Right lobe of liver (tissue), 6 donors: ENCODE results near the gene SGTA. TPM values are rescaled to one million over a fixed set of nuclear protein-coding genes. Genes with fewer than 3 reads are reported as not detected.

Experiments used
- ATAC-seq, 4 donors: fragments of 200-7000 bp; cut with Tn5 transposase; one replicate each; pipeline ENCODE4 v1.9.1; 2020; ENCODE audit warnings: mild to moderate bottlenecking in 4 of 4, moderate library complexity in 4 of 4
- DNase-seq, 3 donors: peaks; one replicate each; pipeline ENCODE4 v3.0.0-alpha.2; 2020
- H3K27ac ChIP-seq, 3 donors: fragments of 200-600 bp; one replicate each; pipeline ENCODE4 v1.8.0; 2022
- H3K27me3 ChIP-seq, 2 donors: fragments of 200-600 bp; one replicate each; pipeline ENCODE4 v1.8.0; 2022
- H3K36me3 ChIP-seq, 4 donors: fragments of 200-600 bp; sonication (generic) in 1 of 4; one replicate each; pipeline versions ENCODE4 v1.5.1 to v1.8.0; 2017 to 2022; ENCODE audit warnings: control low read depth in 1 of 4
- H3K4me1 ChIP-seq, 4 donors: fragments of 200-600 bp; sonication (generic) in 1 of 4; one replicate each; pipeline versions ENCODE4 v1.5.1 to v1.8.0; 2017 to 2022; ENCODE audit warnings: control low read depth in 1 of 4
- H3K4me3 ChIP-seq, 3 donors: fragments of 200-600 bp; one replicate each; pipeline ENCODE4 v1.8.0; 2022
- H3K9me3 ChIP-seq, 4 donors: fragments of 200-600 bp; sonication (generic) in 1 of 4; one replicate each; pipeline versions ENCODE4 v1.5.1 to v1.8.0; 2017 to 2022; ENCODE audit warnings: control low read depth in 1 of 4
- CTCF ChIP-seq, 4 donors: fragments of 200-600 bp in 3 of 4; fragments of 450-650 bp in 1 of 4; IDR thresholded peaks; one replicate each; pipeline versions ENCODE4 v1.5.1 to v1.8.0; 2016 to 2022; ENCODE audit warnings: antibody characterized with exemption in 4 of 4, mild to moderate bottlenecking in 2 of 4
- POLR2A ChIP-seq: fragments of 450-650 bp; IDR thresholded peaks from one replicate; pipeline ENCODE4 v1.6.1; 2017; ENCODE audit warnings: antibody characterized with exemption, mild to moderate bottlenecking
- WGBS: methylation state at CpG from one replicate; pipeline ENCODE4 v1.1.6; 2018; ENCODE audit warnings: low coverage, low lambda C conversion rate; ENCODE audit not compliant: insufficient coverage; ENCODE audit errors: missing lambda C conversion rate; 5-methylcytosine and 5-hydroxymethylcytosine counted together
- intact Hi-C, 2 donors: fragments of 100-400 bp; cut with DNase I; formaldehyde crosslinking; loops; one replicate each; pipeline versions ENCODE4 v1.11.2 to v1.14.1; 2022
- total RNA-seq, 6 experiments: library from RNA; depleted of rRNA in 2 of 6; stranded (reverse); fragments of >200 nt in 2 of 6; fragmentation: NEBNext Ultra II Directional in 3 of 6; extraction: Animal tissue kit (Norgen Biotek cat#: 25700) in 3 of 6; gene quantifications; one replicate each; pipeline versions ENCODE4 v1.1.0 to v1.2.4, GENCODE V29; 2016 to 2023
- donor health status: DM: no; HTN: yes; CAD: no.
- donor health status: DM: no; HTN: no; CAD: no.
- donor health status: DM: no; HTN: no; CAD: no.
- donor health status: DM: no; HTN: yes; CAD: no.
- donor health status: DM: no; HTN: yes; CAD: no.

The SGTA gene
- total RNA-seq, 6 experiments from 2014 or later, result 21.5 to 41.7 (median 23.7) TPM

GRCh38 chr19:2722541-2723344, 60.3 kb downstream of the SGTA start:
- intact Hi-C loops, result no loop called here
- Histone ChIP-seq H3K27me3 (peaks cover 0 to 8% of the 10 kb centered on the region in 2 donors), H3K36me3 (no peaks in the 10 kb centered on the region), H3K27ac (no peak overlapping the region), H3K9me3 (no peaks in the 10 kb centered on the region), H3K4me1 (no peaks in the 10 kb centered on the region), H3K4me3 (no peak overlapping the region)
- 39% methylated on average over 6 of the region's 28 CpGs for WGBS
- no peak for DNase-seq
- TF ChIP-seq CTCF (IDR thresholded peaks at IDR 0.05), result no peak
- peak in 1 of 4 donors; percentile 44 for ATAC-seq

- Histone ChIP-seq H3K4me1 (no peaks in the 10 kb centered on the region), H3K9me3 (no peaks in the 10 kb centered on the region), H3K27me3 (peaks cover 0 to 8% of the 10 kb centered on the region in 2 donors), H3K36me3 (no peaks in the 10 kb centered on the region), H3K4me3 (no peak overlapping the region), H3K27ac (no peak overlapping the region)
- DNase-seq, result no peak
- 8% methylated on average over 12 of the region's 39 CpGs for WGBS
- TF ChIP-seq CTCF (IDR thresholded peaks at IDR 0.05) (no peak), POLR2A (no peak)
- intact Hi-C loops, result no loop called here
- no peak for ATAC-seq
These were observed 61.2 kb downstream of the SGTA start for GRCh38 chr19:2721570-2722540.

- H3K27me3 ChIP-seq, result peaks cover 0 to 8% of the 10 kb centered on the region in 2 donors
- no peak for TF ChIP-seq CTCF (IDR thresholded peaks at IDR 0.05)
- TF ChIP-seq POLR2A, result no peak
These were observed 62.1 kb downstream of the SGTA start, which contains the start of gene DIRAS1 for GRCh38 chr19:2720777-2721569. Gene DIRAS1 (minus strand): TSS chr19:2721372. CDS start chr19:2717806, 3,566 bp downstream.

More at GRCh38 chr19:2720777-2721569, 62.1 kb downstream of the SGTA start, which contains the start of gene DIRAS1:
- Histone ChIP-seq H3K36me3 (no peaks in the 10 kb centered on the region), H3K9me3 (no peaks in the 10 kb centered on the region), H3K4me1 (no peaks in the 10 kb centered on the region), H3K4me3 (no peak within 1 kb of the TSS), H3K27ac (no peak within 1 kb of the TSS)
- intact Hi-C loops, result no loop called here
- ATAC-seq (no peak), DNase-seq (no peak)
- WGBS, result 0% methylated on average over 5 of the region's 100 CpGs
